Neuronal stem cell (in vitro differentiated cells): Measurements from ENCODE around the gene THADA.

Experiments used
- DNase-seq: peaks from one replicate; pipeline ENCODE4 v3.0.0-alpha.2; 2013; ENCODE audit warnings: low spot score
- H2AFZ ChIP-seq: one replicate; pipeline ENCODE4 v1.6.1; 2013; ENCODE audit warnings: mild to moderate bottlenecking, low read length, inconsistent platforms
- H2AK5ac ChIP-seq: 2 replicates; pipeline ENCODE4 v1.6.1; 2013; ENCODE audit warnings: low read depth, mild to moderate bottlenecking, inconsistent platforms, low read length, moderate library complexity, mixed read lengths
- H2BK120ac ChIP-seq: 2 replicates; pipeline ENCODE4 v1.6.1; 2013; ENCODE audit warnings: low read depth, mild to moderate bottlenecking, inconsistent platforms, low read length, moderate library complexity, mixed read lengths
- H2BK12ac ChIP-seq: one replicate; pipeline ENCODE4 v1.6.1; 2013; ENCODE audit warnings: low read length, inconsistent platforms
- H2BK15ac ChIP-seq: 2 replicates; pipeline ENCODE4 v1.6.1; 2013; ENCODE audit warnings: mild to moderate bottlenecking, low read length, inconsistent platforms, mixed read lengths
- H2BK5ac ChIP-seq: one replicate; pipeline ENCODE4 v1.6.1; 2013; ENCODE audit warnings: inconsistent platforms, mild to moderate bottlenecking, low read length, moderate library complexity
- H3K14ac ChIP-seq: one replicate; pipeline ENCODE4 v1.6.1; 2013; ENCODE audit warnings: low read length, inconsistent platforms
- H3K18ac ChIP-seq: 2 replicates; pipeline ENCODE4 v1.6.1; 2013; ENCODE audit warnings: low read length, inconsistent platforms
- H3K23ac ChIP-seq: 2 replicates; pipeline ENCODE4 v1.6.1; 2013; ENCODE audit warnings: low read depth, mild to moderate bottlenecking, mixed read lengths, low read length, inconsistent platforms; ENCODE audit not compliant: poor library complexity
- H3K27ac ChIP-seq: replicated peaks from 3 replicates; pipeline ENCODE4 v1.5.1; 2013; ENCODE audit warnings: low read length, inconsistent platforms
- H3K27me3 ChIP-seq, 3 experiments: 2 replicates each; pipeline ENCODE4 v1.6.1; 2013; ENCODE audit warnings: low read length in 3 of 3, mild to moderate bottlenecking in 2 of 3, inconsistent platforms in 1 of 3, low read depth in 1 of 3, mixed read lengths in 1 of 3, moderate library complexity in 1 of 3; ENCODE audit not compliant: control insufficient read depth in 3 of 3, insufficient read depth in 3 of 3
- H3K36me3 ChIP-seq, 2 donors: replicated peaks in 1 of 2; 2 replicates each; pipeline ENCODE4 v1.6.1; 2013; ENCODE audit warnings: low read length in 2 of 2; ENCODE audit not compliant: control insufficient read depth in 2 of 2, insufficient read depth in 2 of 2
- H3K4ac ChIP-seq: 2 replicates; pipeline ENCODE4 v1.6.1; 2013; ENCODE audit warnings: inconsistent platforms, mild to moderate bottlenecking, low read length, moderate library complexity
- H3K4me1 ChIP-seq, 2 donors: 1 replicate in 1 of 2; 2 replicates in 1 of 2; pipeline ENCODE4 v1.6.1; 2013; ENCODE audit warnings: low read length in 2 of 2, low read depth in 1 of 2; ENCODE audit not compliant: control insufficient read depth in 2 of 2, insufficient read depth in 1 of 2
- H3K4me2 ChIP-seq: one replicate; pipeline ENCODE4 v1.6.1; 2013; ENCODE audit warnings: mild to moderate bottlenecking, low read length, inconsistent platforms; ENCODE audit not compliant: insufficient read depth, poor library complexity, severe bottlenecking
- H3K4me3 ChIP-seq, 2 donors: 2 replicates each; pipeline ENCODE4 v1.5.1; 2013; ENCODE audit warnings: low read length in 2 of 2, mild to moderate bottlenecking in 2 of 2, inconsistent platforms in 1 of 2, moderate library complexity in 1 of 2
- H3K79me1 ChIP-seq: one replicate; pipeline ENCODE4 v1.6.1; 2013; ENCODE audit warnings: low read depth, mild to moderate bottlenecking, inconsistent platforms, low read length, moderate library complexity
- H3K9ac ChIP-seq: one replicate; pipeline ENCODE4 v1.6.1; 2013; ENCODE audit warnings: mild to moderate bottlenecking, low read depth, low read length, inconsistent platforms; ENCODE audit not compliant: poor library complexity
- H3K9me3 ChIP-seq, 2 donors: replicated peaks in 1 of 2; 2 replicates each; pipeline versions ENCODE3 to v1.6.1; 2013; ENCODE audit warnings: low read length in 2 of 2, mild to moderate bottlenecking in 2 of 2, inconsistent platforms in 1 of 2, low read depth in 1 of 2, mixed read lengths in 1 of 2, moderate library complexity in 1 of 2; ENCODE audit not compliant: control insufficient read depth in 2 of 2, insufficient read depth in 1 of 2
- H4K8ac ChIP-seq: one replicate; pipeline ENCODE4 v1.6.1; 2013; ENCODE audit warnings: low read depth, mild to moderate bottlenecking, inconsistent platforms, low read length, moderate library complexity
- H4K91ac ChIP-seq: one replicate; pipeline ENCODE4 v1.6.1; 2013; ENCODE audit warnings: low read length, low read depth, mild to moderate bottlenecking, inconsistent platforms; ENCODE audit not compliant: poor library complexity
- whole genome bisulfite sequencing, 2 donors: extraction: QIAGEN DNeasy Blood & Tissue Kit; methylation state at CpG; one replicate each; pipeline ENCODE4 v1.1.7; 2013; ENCODE audit warnings: missing lambda C conversion rate in 2 of 2, mixed read lengths in 1 of 2; ENCODE audit not compliant: insufficient read length in 2 of 2, insufficient replicate concordance in 1 of 2; ENCODE audit errors: extremely low coverage in 2 of 2; 5-methylcytosine and 5-hydroxymethylcytosine counted together

Gene THADA

GRCh38 chr2:43239981-43240765 is 355.7 kb downstream of the THADA start:
- Histone ChIP-seq H4K91ac (no peak overlapping the region), H3K4me2 (no peak overlapping the region), H3K4me3 (no peak overlapping the region), H3K9me3 (no peaks in the 10 kb centered on the region), H2AK5ac (no peak overlapping the region), H3K27me3 (no peaks in the 10 kb centered on the region), H3K4me1 (no peaks in the 10 kb centered on the region), H3K18ac (no peak overlapping the region), H3K9ac (no peak overlapping the region), H3K23ac (no peak overlapping the region), H2BK5ac (no peak overlapping the region), H2BK120ac (no peak overlapping the region), H3K14ac (no peak overlapping the region), H3K79me1 (no peaks in the 10 kb centered on the region), H2AFZ (no peak overlapping the region), H2BK15ac (no peak overlapping the region), H3K27ac (no peak overlapping the region), H4K8ac (no peak overlapping the region), H3K4ac (no peak overlapping the region), H2BK12ac (no peak overlapping the region), H3K36me3 (no peaks in the 10 kb centered on the region)
- DNase-seq, result no peak
- WGBS, 2 donors, result no CpG with 5 or more reads among the region's 13 CpGs

GRCh38 chr2:43238813-43239212 is 357.0 kb downstream of the THADA start:
- Histone ChIP-seq H2BK120ac (no peak overlapping the region), H3K18ac (no peak overlapping the region), H3K4me3 (no peak overlapping the region), H3K4ac (no peak overlapping the region), H3K14ac (no peak overlapping the region), H3K9me3 (no peaks in the 10 kb centered on the region), H3K4me2 (no peak overlapping the region), H3K36me3 (no peaks in the 10 kb centered on the region), H3K27ac (no peak overlapping the region), H2BK12ac (no peak overlapping the region), H4K8ac (no peak overlapping the region), H3K27me3 (no peaks in the 10 kb centered on the region), H2BK15ac (no peak overlapping the region), H2AK5ac (no peak overlapping the region), H3K79me1 (no peaks in the 10 kb centered on the region), H4K91ac (no peak overlapping the region), H3K23ac (no peak overlapping the region), H2BK5ac (no peak overlapping the region), H3K4me1 (peaks cover 0 to 1% of the 10 kb centered on the region in 2 donors), H2AFZ (no peak overlapping the region), H3K9ac (no peak overlapping the region)
- no peak for DNase-seq
- WGBS, 2 donors, result no CpG with 5 or more reads among the region's 3 CpGs

GRCh38 chr2:43238176-43238575 is 357.7 kb downstream of the THADA start:
- Histone ChIP-seq H3K9ac (no peak overlapping the region), H4K8ac (no peak overlapping the region), H3K4ac (no peak overlapping the region), H3K23ac (no peak overlapping the region), H3K4me2 (no peak overlapping the region), H2BK12ac (no peak overlapping the region), H2BK5ac (no peak overlapping the region), H3K4me3 (no peak overlapping the region), H4K91ac (no peak overlapping the region), H3K4me1 (peaks cover 0 to 1% of the 10 kb centered on the region in 2 donors), H2AK5ac (no peak overlapping the region), H2AFZ (no peak overlapping the region), H3K27ac (no peak overlapping the region), H3K27me3 (no peaks in the 10 kb centered on the region), H3K9me3 (no peaks in the 10 kb centered on the region), H3K79me1 (no peaks in the 10 kb centered on the region), H2BK120ac (no peak overlapping the region), H3K18ac (no peak overlapping the region), H3K14ac (no peak overlapping the region), H2BK15ac (no peak overlapping the region), H3K36me3 (no peaks in the 10 kb centered on the region)
- no peak for DNase-seq

- no peak overlapping the region for H3K14ac ChIP-seq
- no peak overlapping the region for H2BK5ac ChIP-seq
- no peak overlapping the region for H3K4ac ChIP-seq
- no peak overlapping the region for H2BK12ac ChIP-seq
- no peaks in the 10 kb centered on the region for H3K27me3 ChIP-seq
- H3K27ac ChIP-seq, result no peak overlapping the region
- H4K8ac ChIP-seq, result no peak overlapping the region
- no peaks in the 10 kb centered on the region for H3K79me1 ChIP-seq
- no peak for DNase-seq
- H2BK15ac ChIP-seq, result no peak overlapping the region
- H3K9me3 ChIP-seq, result no peaks in the 10 kb centered on the region
- no peak overlapping the region for H3K18ac ChIP-seq
- no peak overlapping the region for H2BK120ac ChIP-seq
- no peak overlapping the region for H3K23ac ChIP-seq
- peak overlapping the region; percentile 36 for H2AK5ac ChIP-seq
- no peak overlapping the region for H3K9ac ChIP-seq
- WGBS, 2 donors, result no CpG with 5 or more reads among the region's 9 CpGs
- peaks cover 1 to 6% of the 10 kb centered on the region in 2 donors for H3K4me1 ChIP-seq
- H3K4me2 ChIP-seq, result no peak overlapping the region
- no peak overlapping the region for H4K91ac ChIP-seq
- H3K4me3 ChIP-seq, result no peak overlapping the region
- peaks cover 0 to 19% of the 10 kb centered on the region in 2 donors for H3K36me3 ChIP-seq
- H2AFZ ChIP-seq, result no peak overlapping the region
Measured at GRCh38 chr2:43233218-43234212, 362.3 kb downstream of the THADA start.
